Sigmoid colon (tissue), 7 donors: ENCODE measurements around the gene FGB. TPM values are rescaled to one million over a fixed set of nuclear protein-coding genes. Genes with fewer than 3 reads are reported as not detected.

Experiments
- DNase-seq: peaks from one replicate; pipeline ENCODE4 v3.0.0-alpha.2; 2019
- H3K27ac ChIP-seq, 4 donors: fragments of 200-600 bp; sonication (generic); one replicate each; pipeline ENCODE4 v1.5.1; 2016 to 2019; ENCODE audit warnings: mild to moderate bottlenecking in 1 of 4
- H3K27me3 ChIP-seq, 3 donors: fragments of 200-600 bp; sonication (generic); one replicate each; pipeline ENCODE4 v1.5.1; 2019; ENCODE audit warnings: mild to moderate bottlenecking in 1 of 3
- H3K36me3 ChIP-seq, 4 donors: fragments of 200-600 bp; sonication (generic); one replicate each; pipeline ENCODE4 v1.5.1; 2016 to 2019
- H3K4me1 ChIP-seq, 4 donors: fragments of 200-600 bp; sonication (generic); one replicate each; pipeline ENCODE4 v1.5.1; 2017 to 2019
- H3K4me3 ChIP-seq, 4 donors: fragments of 200-600 bp; sonication (generic); one replicate each; pipeline ENCODE4 v1.5.1; 2017 to 2019; ENCODE audit warnings: mild to moderate bottlenecking in 2 of 4, moderate library complexity in 1 of 4
- H3K9me3 ChIP-seq, 4 donors: fragments of 200-600 bp in 3 of 4; sonication (generic) in 3 of 4; one replicate each; pipeline versions ENCODE4 v1.5.1 to v1.6.1; 2013 to 2019
- CTCF ChIP-seq, 4 experiments: fragments of 450-650 bp in 3 of 4; fragments of 200-600 bp in 1 of 4; IDR thresholded peaks; one replicate each; pipeline ENCODE4 v1.5.1; 2016 to 2019; ENCODE audit warnings: antibody characterized with exemption in 4 of 4, mild to moderate bottlenecking in 3 of 4, moderate library complexity in 2 of 4
- EP300 ChIP-seq, 4 donors: sonication (generic); formaldehyde crosslinking; IDR thresholded peaks; one replicate each; pipeline ENCODE4 v1.6.1; 2017; ENCODE audit warnings: antibody characterized with exemption in 4 of 4
- POLR2A ChIP-seq, 2 donors: fragments of 450-650 bp; IDR thresholded peaks; one replicate each; pipeline ENCODE4 v1.6.1; 2016; ENCODE audit warnings: antibody characterized with exemption in 2 of 2, mild to moderate bottlenecking in 2 of 2, moderate library complexity in 2 of 2
- POLR2AphosphoS5 ChIP-seq, 4 donors: sonication (generic); formaldehyde crosslinking; IDR thresholded peaks; one replicate each; pipeline ENCODE4 v1.6.1; 2017; ENCODE audit warnings: antibody characterized with exemption in 4 of 4
- WGBS, 2 donors: extraction: QIAGEN DNeasy Blood & Tissue Kit; methylation state at CpG; one replicate each; pipeline ENCODE4 v1.1.7; 2013; 5-methylcytosine and 5-hydroxymethylcytosine counted together
- intact Hi-C: fragments of 100-400 bp; cut with DNase I; formaldehyde crosslinking; loops from one replicate; pipeline ENCODE4 v1.15.1; 2023
- polyA plus RNA-seq, 3 donors: library from polyadenylated mRNA; stranded (reverse); fragments of 200-250 nt; gene quantifications; one replicate each; pipeline ENCODE4 v1.2.3, GENCODE V29; 2013
- total RNA-seq, 4 donors: library from RNA; depleted of rRNA; stranded (reverse); fragments of >200 nt; gene quantifications; one replicate each; pipeline ENCODE4 v1.1.0, GENCODE V29; 2016
- donor health status: healthy with polysubstance abuse.
- donor health status: Bipolar disorder and iron deficiency.
- donor health status: healthy.

FGB gene
- total and polyA plus RNA-seq, 7 donors, result 0.67 TPM; not detected in 6

GRCh38 chr4:154526151-154526550 is 36.7 kb upstream of the FGB start:
- no peak overlapping the region for H3K27ac ChIP-seq
- H3K36me3 ChIP-seq, result no peaks in the 10 kb centered on the region
- intact Hi-C loops, result no loop called here
- no peak for DNase-seq
- no peak overlapping the region for H3K4me3 ChIP-seq
- TF ChIP-seq EP300 (IDR thresholded peaks at IDR 0.05), result no peak
- no peak for TF ChIP-seq POLR2A (IDR thresholded peaks at IDR 0.05)
- H3K9me3 ChIP-seq, result no peaks in the 10 kb centered on the region
- no peaks in the 10 kb centered on the region for H3K27me3 ChIP-seq
- WGBS, 2 donors, result 2 to 9% methylated on average over 2 of the region's 2 CpGs
- H3K4me1 ChIP-seq, result peaks cover 0 to 14% (median 12%) of the 10 kb centered on the region in 4 donors

- Histone ChIP-seq H3K4me1 (peaks cover 0 to 14% (median 12%) of the 10 kb centered on the region in 4 donors), H3K27me3 (no peaks in the 10 kb centered on the region), H3K36me3 (no peaks in the 10 kb centered on the region), H3K4me3 (no peak overlapping the region), H3K9me3 (no peaks in the 10 kb centered on the region), H3K27ac (no peak overlapping the region)
- no peak for TF ChIP-seq EP300 (IDR thresholded peaks at IDR 0.05)
- no peak for TF ChIP-seq POLR2AphosphoS5 (IDR thresholded peaks at IDR 0.05)
- TF ChIP-seq POLR2A (IDR thresholded peaks at IDR 0.05), result no peak
- TF ChIP-seq CTCF (IDR thresholded peaks at IDR 0.05), result no peak
- DNase-seq, result no peak
- WGBS, 2 donors, result 79 to 89% methylated on average over 4 of the region's 4 CpGs
- intact Hi-C loops, result no loop called here
Observed at GRCh38 chr4:154527308-154527707, 35.5 kb upstream of the FGB start.

GRCh38 chr4:154528869-154529268 is 33.9 kb upstream of the FGB start:
- Histone ChIP-seq H3K36me3 (no peaks in the 10 kb centered on the region), H3K9me3 (no peaks in the 10 kb centered on the region), H3K4me3 (no peak overlapping the region), H3K27ac (no peak overlapping the region), H3K4me1 (peaks cover 0 to 14% (median 12%) of the 10 kb centered on the region in 4 donors), H3K27me3 (no peaks in the 10 kb centered on the region)
- no peak for DNase-seq
- TF ChIP-seq CTCF (IDR thresholded peaks at IDR 0.05), result no peak
- no peak for TF ChIP-seq POLR2AphosphoS5 (IDR thresholded peaks at IDR 0.05)
- TF ChIP-seq POLR2A (IDR thresholded peaks at IDR 0.05), result no peak
- no peak for TF ChIP-seq EP300 (IDR thresholded peaks at IDR 0.05)
- intact Hi-C loops, result no loop called here
- WGBS, 2 donors, result 23 to 64% methylated on average over 2 of the region's 2 CpGs

- 87% methylated on average over 4 of the region's 4 CpGs for WGBS, 2 donors
Observed at GRCh38 chr4:154529728-154530519, 32.9 kb upstream of the FGB start.

More at GRCh38 chr4:154529728-154530519, 32.9 kb upstream of the FGB start:
- Histone ChIP-seq H3K9me3 (no peaks in the 10 kb centered on the region), H3K4me3 (no peak overlapping the region), H3K36me3 (no peaks in the 10 kb centered on the region), H3K27ac (no peak overlapping the region), H3K4me1 (peaks cover 0 to 14% (median 12%) of the 10 kb centered on the region in 4 donors), H3K27me3 (no peaks in the 10 kb centered on the region)
- intact Hi-C loops, result no loop called here
- no peak for DNase-seq
- TF ChIP-seq EP300 (IDR thresholded peaks at IDR 0.05), result no peak
- TF ChIP-seq CTCF (IDR thresholded peaks at IDR 0.05), result no peak
- TF ChIP-seq POLR2A (IDR thresholded peaks at IDR 0.05), result no peak
- no peak for TF ChIP-seq POLR2AphosphoS5 (IDR thresholded peaks at IDR 0.05)
